Vagina (tissue), 2 donors: ENCODE results near the gene CHST12. TPM values are rescaled to one million over a fixed set of nuclear protein-coding genes. Genes with fewer than 3 reads are reported as not detected.

Experiments
- DNase-seq, 2 donors: peaks; one replicate each; pipeline ENCODE4 v3.0.0-alpha.2; 2017; ENCODE audit errors: extremely low spot score in 2 of 2
- H3K27ac ChIP-seq: fragments of 200-600 bp; sonication (generic); one replicate; pipeline ENCODE4 v1.5.1; 2019
- H3K27me3 ChIP-seq: fragments of 200-600 bp; sonication (generic); one replicate; pipeline ENCODE4 v1.5.1; 2019
- H3K36me3 ChIP-seq, 2 donors: fragments of 200-600 bp; sonication (generic); one replicate each; pipeline ENCODE4 v1.5.1; 2017 to 2019
- H3K4me1 ChIP-seq: fragments of 200-600 bp; sonication (generic); one replicate; pipeline ENCODE4 v1.5.1; 2019
- H3K4me3 ChIP-seq, 2 donors: fragments of 200-600 bp; sonication (generic); 1 replicate in 1 of 2; 2 replicates in 1 of 2; pipeline ENCODE4 v1.5.1; 2016 to 2019
- H3K9me3 ChIP-seq: fragments of 200-600 bp; sonication (generic); one replicate; pipeline ENCODE4 v1.5.1; 2019
- POLR2A ChIP-seq, 2 donors: fragments of 450-650 bp; IDR thresholded peaks; one replicate each; pipeline ENCODE4 v1.6.1; 2017; ENCODE audit warnings: antibody characterized with exemption in 2 of 2, mild to moderate bottlenecking in 2 of 2, moderate library complexity in 2 of 2
- POLR2AphosphoS5 ChIP-seq, 2 donors: sonication (generic); formaldehyde crosslinking; IDR thresholded peaks; one replicate each; pipeline ENCODE4 v1.9.0; 2017; ENCODE audit warnings: antibody characterized with exemption in 2 of 2, mild to moderate bottlenecking in 2 of 2, low read depth in 1 of 2; ENCODE audit not compliant: insufficient read depth in 1 of 2
- intact Hi-C: fragments of 100-400 bp; cut with DNase I; formaldehyde crosslinking; loops from one replicate; pipeline ENCODE4 v1.15.1; 2023
- total RNA-seq: library from RNA; depleted of rRNA; stranded (reverse); fragments of >200 nt; gene quantifications from one replicate; pipeline ENCODE4 v1.2.3, GENCODE V29; 2016
- TF ChIP-seq, protein P1 (sequence below), 3 experiments: fragments of 450-650 bp in 2 of 3; fragments of 200-600 bp in 1 of 3; sonication (generic) in 1 of 3; IDR thresholded peaks; one replicate each; pipeline ENCODE4 v1.5.1; 2017 to 2019; ENCODE audit warnings: antibody characterized with exemption in 3 of 3, mild to moderate bottlenecking in 2 of 3, moderate library complexity in 2 of 3

CHST12 gene
- total RNA-seq, 1 donor from 2014 or later: 26.3 TPM

GRCh38 chr7:2471396-2471795, 68.0 kb downstream of the CHST12 start:
- Histone ChIP-seq H3K4me3 (no peak overlapping the region), H3K36me3 (no peaks in the 10 kb centered on the region), H3K4me1 (peaks cover 16% of the 10 kb centered on the region), H3K9me3 (no peaks in the 10 kb centered on the region), H3K27ac (no peak overlapping the region), H3K27me3 (no peaks in the 10 kb centered on the region)
- no peak for TF ChIP-seq POLR2AphosphoS5 (IDR thresholded peaks at IDR 0.05; ENCODE audit: insufficient read depth in 1 of 2, low read depth in 1 of 2)
- TF ChIP-seq POLR2A (IDR thresholded peaks at IDR 0.05): no peak
- TF ChIP-seq, protein P1, sequence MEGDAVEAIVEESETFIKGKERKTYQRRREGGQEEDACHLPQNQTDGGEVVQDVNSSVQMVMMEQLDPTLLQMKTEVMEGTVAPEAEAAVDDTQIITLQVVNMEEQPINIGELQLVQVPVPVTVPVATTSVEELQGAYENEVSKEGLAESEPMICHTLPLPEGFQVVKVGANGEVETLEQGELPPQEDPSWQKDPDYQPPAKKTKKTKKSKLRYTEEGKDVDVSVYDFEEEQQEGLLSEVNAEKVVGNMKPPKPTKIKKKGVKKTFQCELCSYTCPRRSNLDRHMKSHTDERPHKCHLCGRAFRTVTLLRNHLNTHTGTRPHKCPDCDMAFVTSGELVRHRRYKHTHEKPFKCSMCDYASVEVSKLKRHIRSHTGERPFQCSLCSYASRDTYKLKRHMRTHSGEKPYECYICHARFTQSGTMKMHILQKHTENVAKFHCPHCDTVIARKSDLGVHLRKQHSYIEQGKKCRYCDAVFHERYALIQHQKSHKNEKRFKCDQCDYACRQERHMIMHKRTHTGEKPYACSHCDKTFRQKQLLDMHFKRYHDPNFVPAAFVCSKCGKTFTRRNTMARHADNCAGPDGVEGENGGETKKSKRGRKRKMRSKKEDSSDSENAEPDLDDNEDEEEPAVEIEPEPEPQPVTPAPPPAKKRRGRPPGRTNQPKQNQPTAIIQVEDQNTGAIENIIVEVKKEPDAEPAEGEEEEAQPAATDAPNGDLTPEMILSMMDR (IDR thresholded peaks at IDR 0.05): no peak
- DNase-seq: no peak
- intact Hi-C loops: loop anchor here (10.0 kb wide), 1 partner anchor 213 kb away; the partner anchor contains the start of gene AMZ1

DNA sequence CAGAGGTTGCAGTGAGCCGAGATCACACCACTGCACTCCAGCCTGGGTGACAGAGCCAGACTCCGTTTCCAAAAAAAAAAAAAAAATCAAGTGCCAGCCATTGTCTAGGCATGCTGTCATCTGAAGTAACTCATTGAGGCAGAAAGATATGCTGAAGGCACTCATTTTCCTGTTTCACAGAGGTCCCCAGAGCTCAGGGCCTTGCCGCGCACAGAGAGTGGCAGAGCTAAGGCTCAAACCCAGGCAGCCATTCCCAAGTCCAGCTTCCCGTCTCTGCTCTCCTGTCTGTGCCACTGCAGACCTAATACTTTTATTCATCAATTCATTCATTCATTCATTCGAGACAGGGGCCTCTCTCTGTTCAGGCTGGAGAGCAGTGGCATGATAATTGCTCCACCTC, 69.3 kb downstream of the CHST12 start:
- Histone ChIP-seq H3K27ac (no peak overlapping the region), H3K4me1 (peaks cover 16% of the 10 kb centered on the region), H3K9me3 (no peaks in the 10 kb centered on the region), H3K27me3 (no peaks in the 10 kb centered on the region), H3K4me3 (no peak overlapping the region), H3K36me3 (no peaks in the 10 kb centered on the region)
- DNase-seq: no peak
- TF ChIP-seq, protein P1 (IDR thresholded peaks at IDR 0.05): no peak
- TF ChIP-seq POLR2A (IDR thresholded peaks at IDR 0.05) (no peak), POLR2AphosphoS5 (IDR thresholded peaks at IDR 0.05; ENCODE audit: insufficient read depth in 1 of 2, low read depth in 1 of 2) (no peak)
- intact Hi-C loops: loop anchor here (10.0 kb wide), 1 partner anchor 212 kb away; the partner anchor contains the start of gene AMZ1

- H3K4me3 ChIP-seq: no peak overlapping the region
- no peak for TF ChIP-seq POLR2AphosphoS5 (IDR thresholded peaks at IDR 0.05; ENCODE audit: insufficient read depth in 1 of 2, low read depth in 1 of 2)
- no peak for TF ChIP-seq POLR2A (IDR thresholded peaks at IDR 0.05)
- TF ChIP-seq, protein P1 (IDR thresholded peaks at IDR 0.05): no peak
- H3K9me3 ChIP-seq: no peaks in the 10 kb centered on the region
- peaks cover 24% of the 10 kb centered on the region for H3K4me1 ChIP-seq
- H3K36me3 ChIP-seq: no peaks in the 10 kb centered on the region
- intact Hi-C loops: loop anchor here (10.0 kb wide), 1 partner anchor 211 kb away; the partner anchor contains the start of gene AMZ1
- no peak overlapping the region for H3K27ac ChIP-seq
- no peaks in the 10 kb centered on the region for H3K27me3 ChIP-seq
- DNase-seq: no peak
These were observed 70.2 kb downstream of the CHST12 start for GRCh38 chr7:2473496-2474180.

GRCh38 chr7:2474224-2474623, 70.8 kb downstream of the CHST12 start:
- intact Hi-C loops: loop anchor here (10.0 kb wide), 1 partner anchor 211 kb away; the partner anchor contains the start of gene AMZ1
- H3K27me3 ChIP-seq: no peaks in the 10 kb centered on the region

More at GRCh38 chr7:2474224-2474623, 70.8 kb downstream of the CHST12 start:
- H3K36me3 ChIP-seq: no peaks in the 10 kb centered on the region
- no peak for TF ChIP-seq POLR2AphosphoS5 (IDR thresholded peaks at IDR 0.05; ENCODE audit: insufficient read depth in 1 of 2, low read depth in 1 of 2)
- TF ChIP-seq, protein P1 (IDR thresholded peaks at IDR 0.05): no peak
- TF ChIP-seq POLR2A (IDR thresholded peaks at IDR 0.05): no peak
- DNase-seq: no peak
- no peaks in the 10 kb centered on the region for H3K9me3 ChIP-seq
- H3K4me3 ChIP-seq: no peak overlapping the region
- H3K27ac ChIP-seq: no peak overlapping the region
- H3K4me1 ChIP-seq: peaks cover 24% of the 10 kb centered on the region
